RWPE2 (cell line): Measurements from ENCODE around the gene SMURF1.
A peak's percentile ranks its signal among the peaks of the same experiment; 100 is the strongest.

ENCODE experiments used
- ATAC-seq: fragments of 200-7000 bp; cut with Tn5 transposase; 3 replicates; pipeline ENCODE4 v1.9.1; 2021; ENCODE audit warnings: low read depth
- DNase-seq: peaks from one replicate; pipeline ENCODE4 v3.0.0-alpha.2; 2020; ENCODE audit warnings: low spot score
- H3K27ac ChIP-seq: fragments of 450-650 bp; 2 replicates; pipeline ENCODE4 v1.5.1; 2017; ENCODE audit warnings: mild to moderate bottlenecking; ENCODE audit not compliant: poor library complexity, severe bottlenecking
- H3K27me3 ChIP-seq: fragments of 250-450 bp; sonication (Bioruptor Pico); 2 replicates; pipeline ENCODE4 v1.5.1; 2021; ENCODE audit warnings: mild to moderate bottlenecking, moderate library complexity; ENCODE audit not compliant: insufficient read depth, poor library complexity, severe bottlenecking
- H3K36me3 ChIP-seq: fragments of 250-450 bp; sonication (Bioruptor Pico); 2 replicates; pipeline ENCODE4 v1.5.1; 2020; ENCODE audit warnings: low read depth, mild to moderate bottlenecking, moderate library complexity
- H3K4me1 ChIP-seq: fragments of 250-450 bp; sonication (Bioruptor Pico); 2 replicates; pipeline ENCODE4 v1.5.1; 2021; ENCODE audit warnings: mild to moderate bottlenecking, moderate library complexity; ENCODE audit not compliant: insufficient read depth, poor library complexity, severe bottlenecking
- H3K4me3 ChIP-seq: fragments of 250-450 bp; sonication (Bioruptor Pico); 2 replicates; pipeline ENCODE4 v1.5.1; 2021; ENCODE audit warnings: mild to moderate bottlenecking, moderate library complexity; ENCODE audit not compliant: severe bottlenecking
- H3K9me3 ChIP-seq: fragments of 250-450 bp; sonication (Bioruptor Pico); 2 replicates; pipeline ENCODE4 v1.5.1; 2021; ENCODE audit warnings: mild to moderate bottlenecking, moderate library complexity; ENCODE audit not compliant: severe bottlenecking
- TF ChIP-seq, protein P1 (sequence below): fragments of 450-650 bp; IDR thresholded peaks from one replicate; pipeline ENCODE4 v1.5.1; 2017; ENCODE audit warnings: mild to moderate bottlenecking, moderate library complexity; ENCODE audit not compliant: poor library complexity, severe bottlenecking

Gene SMURF1

DNA sequence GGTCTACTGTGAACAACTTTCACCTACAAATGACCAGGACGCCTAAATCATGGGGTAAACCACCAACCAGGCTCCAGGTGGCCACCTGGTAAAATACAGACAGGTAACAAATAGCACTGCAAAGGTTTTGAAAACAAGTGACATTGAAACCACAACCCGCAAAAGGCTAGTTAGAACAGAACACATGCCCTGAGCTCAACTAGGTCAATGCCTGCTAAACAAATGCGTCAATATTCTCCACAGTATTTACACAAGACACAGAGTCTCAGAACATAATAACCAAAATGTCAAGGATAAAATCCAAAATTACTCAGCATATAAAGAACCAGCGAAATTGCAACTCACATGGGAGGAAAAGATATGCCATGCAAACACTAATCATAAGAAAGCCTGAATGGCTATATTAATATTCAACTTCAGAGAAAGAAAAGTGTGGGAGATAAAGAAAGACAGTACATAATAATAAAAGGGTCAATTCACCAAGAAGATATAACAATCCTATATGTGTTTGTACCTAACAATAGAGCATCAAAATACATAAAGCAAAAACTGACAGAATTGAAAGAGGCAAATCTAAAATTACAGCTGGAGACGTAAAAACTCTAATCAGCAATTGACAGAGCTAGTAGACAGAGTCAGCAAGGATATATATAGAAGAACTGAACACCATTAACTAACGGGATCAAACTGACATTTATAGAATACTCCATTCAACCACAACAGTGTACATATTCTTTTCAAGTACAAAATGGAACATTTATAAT lies 47.6 kb downstream of the SMURF1 start:
- no peaks in the 10 kb centered on the region; the same call in none of the 2 replicates for H3K36me3 ChIP-seq
- TF ChIP-seq, protein P1, sequence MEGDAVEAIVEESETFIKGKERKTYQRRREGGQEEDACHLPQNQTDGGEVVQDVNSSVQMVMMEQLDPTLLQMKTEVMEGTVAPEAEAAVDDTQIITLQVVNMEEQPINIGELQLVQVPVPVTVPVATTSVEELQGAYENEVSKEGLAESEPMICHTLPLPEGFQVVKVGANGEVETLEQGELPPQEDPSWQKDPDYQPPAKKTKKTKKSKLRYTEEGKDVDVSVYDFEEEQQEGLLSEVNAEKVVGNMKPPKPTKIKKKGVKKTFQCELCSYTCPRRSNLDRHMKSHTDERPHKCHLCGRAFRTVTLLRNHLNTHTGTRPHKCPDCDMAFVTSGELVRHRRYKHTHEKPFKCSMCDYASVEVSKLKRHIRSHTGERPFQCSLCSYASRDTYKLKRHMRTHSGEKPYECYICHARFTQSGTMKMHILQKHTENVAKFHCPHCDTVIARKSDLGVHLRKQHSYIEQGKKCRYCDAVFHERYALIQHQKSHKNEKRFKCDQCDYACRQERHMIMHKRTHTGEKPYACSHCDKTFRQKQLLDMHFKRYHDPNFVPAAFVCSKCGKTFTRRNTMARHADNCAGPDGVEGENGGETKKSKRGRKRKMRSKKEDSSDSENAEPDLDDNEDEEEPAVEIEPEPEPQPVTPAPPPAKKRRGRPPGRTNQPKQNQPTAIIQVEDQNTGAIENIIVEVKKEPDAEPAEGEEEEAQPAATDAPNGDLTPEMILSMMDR: no peak
- no peaks in the 10 kb centered on the region for H3K27me3 ChIP-seq
- DNase-seq (no peak), ATAC-seq (peak; percentile 42; the same call in 2 of the 3 replicates)
- no peaks in the 10 kb centered on the region for H3K9me3 ChIP-seq
- H3K27ac ChIP-seq: no peak overlapping the region
- no peak overlapping the region for H3K4me3 ChIP-seq
- H3K4me1 ChIP-seq: peaks cover 16% of the 10 kb centered on the region

GRCh38 chr7:99095698-99096097 lies 48.2 kb downstream of the SMURF1 start:
- Histone ChIP-seq H3K4me1 (peaks cover 16% of the 10 kb centered on the region), H3K4me3 (no peak overlapping the region)

GRCh38 chr7:99094401-99094800 lies 49.5 kb downstream of the SMURF1 start:
- ATAC-seq: no peak
- TF ChIP-seq, protein P1: no peak
- no peak overlapping the region for H3K27ac ChIP-seq
- no peak overlapping the region for H3K4me3 ChIP-seq
- peaks cover 16% of the 10 kb centered on the region for H3K4me1 ChIP-seq
- H3K36me3 ChIP-seq: no peaks in the 10 kb centered on the region; the same call in 1 of the 2 replicates
- H3K27me3 ChIP-seq: no peaks in the 10 kb centered on the region
- DNase-seq: no peak
- no peaks in the 10 kb centered on the region for H3K9me3 ChIP-seq

More at GRCh38 chr7:99095698-99096097, 48.2 kb downstream of the SMURF1 start:
- no peaks in the 10 kb centered on the region for H3K27me3 ChIP-seq
- no peak for DNase-seq
- H3K27ac ChIP-seq: no peak overlapping the region
- H3K9me3 ChIP-seq: no peaks in the 10 kb centered on the region
- no peaks in the 10 kb centered on the region; the same call in none of the 2 replicates for H3K36me3 ChIP-seq
- TF ChIP-seq, protein P1: no peak
- ATAC-seq: no peak

- Histone ChIP-seq H3K4me1 (peaks cover 16% of the 10 kb centered on the region), H3K36me3 (no peaks in the 10 kb centered on the region), H3K27ac (no peak overlapping the region), H3K4me3 (no peak overlapping the region), H3K27me3 (no peaks in the 10 kb centered on the region), H3K9me3 (no peaks in the 10 kb centered on the region)
- TF ChIP-seq, protein P1: no peak
- ATAC-seq: no peak
- DNase-seq: no peak
Observed at GRCh38 chr7:99092064-99092720, 51.7 kb downstream of the SMURF1 start.
